Activated T-helper 17 cell treated with anti-CD3 and anti-CD28 coated beads, Interleukin-2, amount 50 U/mL, for 72 hours (primary cell): ENCODE data around the gene CDH26. TPM values are rescaled to one million over a fixed set of nuclear protein-coding genes. Genes with fewer than 3 reads are reported as not detected.

Experiments
- ATAC-seq: fragments of 150-1000 bp; cut with Tn5 transposase; replicated peaks from 2 replicates; pipeline ENCODE4 v1.10.0; 2021; ENCODE audit warnings: mild to moderate bottlenecking, moderate library complexity
- H3K27ac Mint-ChIP-seq: one replicate; pipeline ENCODE4 v1.8.0; 2022; ENCODE audit warnings: mixed read lengths
- H3K27me3 Mint-ChIP-seq: one replicate; pipeline ENCODE4 v1.8.0; 2022; ENCODE audit warnings: mixed read lengths
- H3K36me3 Mint-ChIP-seq: one replicate; pipeline ENCODE4 v1.8.0; 2022; ENCODE audit warnings: low read depth, mild to moderate bottlenecking, mixed read lengths
- H3K4me1 Mint-ChIP-seq: one replicate; pipeline ENCODE4 v1.8.0; 2022; ENCODE audit warnings: mixed read lengths
- H3K4me3 Mint-ChIP-seq: one replicate; pipeline ENCODE4 v1.8.0; 2022; ENCODE audit warnings: mild to moderate bottlenecking, mixed read lengths
- H3K9me3 Mint-ChIP-seq: one replicate; pipeline ENCODE4 v1.8.0; 2022; ENCODE audit warnings: mixed read lengths
- total RNA-seq, 2 donors: library from RNA; stranded (reverse); gene quantifications; one replicate each; pipeline ENCODE4 v1.2.3, GENCODE V29; 2022

Gene CDH26
- total RNA-seq, 2 donors from 2014 or later, result 0.56 to 2.6 TPM

DNA sequence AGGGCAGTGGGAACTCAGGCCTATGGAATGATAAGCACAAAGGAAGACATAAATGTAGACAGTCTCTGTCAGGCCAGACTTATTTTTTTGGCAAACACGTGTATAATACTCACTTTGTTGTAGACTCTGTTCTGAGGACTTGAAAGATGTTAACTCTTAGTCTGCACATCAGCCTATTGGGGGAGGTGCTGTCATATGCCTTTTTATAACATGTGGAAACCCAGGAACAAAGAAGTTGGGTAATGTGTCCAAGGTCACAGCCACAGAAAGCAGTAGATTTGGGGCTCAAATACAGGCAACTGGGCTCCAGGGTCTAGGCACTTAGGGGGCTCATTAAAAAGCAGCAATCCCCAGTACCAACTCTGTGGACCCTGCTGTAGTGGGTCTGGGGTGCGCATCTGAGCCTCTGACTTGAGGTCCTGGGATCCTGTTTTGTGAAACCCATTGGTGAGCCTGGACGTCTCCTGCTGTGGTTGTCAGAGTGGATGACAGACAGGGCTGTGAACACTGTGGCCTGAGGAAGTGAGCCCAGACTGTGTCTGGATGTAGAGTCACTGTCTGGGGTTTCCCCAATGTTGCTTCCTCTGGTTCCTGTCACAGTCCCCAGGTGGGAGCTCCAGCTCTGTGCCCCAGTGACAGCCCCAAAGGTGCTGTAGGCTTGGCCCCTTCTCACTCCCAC, 50.0 kb downstream of the CDH26 start:
- peaks cover 14% of the 10 kb centered on the region for H3K4me1 Mint-ChIP-seq

DNA sequence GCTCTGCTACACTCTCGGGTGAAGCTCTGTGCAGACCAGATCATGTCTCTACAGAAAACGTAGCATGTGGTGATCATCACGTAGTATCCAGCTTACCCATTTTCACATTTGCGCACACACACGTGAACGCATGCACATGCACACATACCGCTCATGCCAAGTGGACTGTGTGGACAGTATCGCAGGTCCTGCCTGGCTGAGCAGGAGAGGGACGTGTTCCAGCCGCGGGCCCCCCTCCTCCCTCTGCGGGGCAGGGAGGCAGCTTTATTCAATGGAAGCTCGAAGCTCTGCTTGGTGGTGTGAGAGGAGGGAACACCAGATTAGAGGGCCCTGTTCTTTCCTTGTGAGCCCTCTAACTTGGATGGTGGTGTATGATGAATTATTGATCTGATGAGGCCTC, 51.1 kb downstream of the CDH26 start:
- Mint-ChIP-seq H3K36me3 (no peaks in the 10 kb centered on the region), H3K4me1 (peaks cover 14% of the 10 kb centered on the region), H3K27ac (no peak overlapping the region), H3K27me3 (peaks cover 3% of the 10 kb centered on the region), H3K4me3 (no peak overlapping the region), H3K9me3 (no peaks in the 10 kb centered on the region)
- ATAC-seq, result no peak

More for the DNA sequence above, 50.0 kb downstream of the CDH26 start:
- H3K27ac Mint-ChIP-seq, result no peak overlapping the region
- no peaks in the 10 kb centered on the region for H3K36me3 Mint-ChIP-seq
- peaks cover 3% of the 10 kb centered on the region for H3K27me3 Mint-ChIP-seq
- no peaks in the 10 kb centered on the region for H3K9me3 Mint-ChIP-seq
- H3K4me3 Mint-ChIP-seq, result no peak overlapping the region
- peak; percentile 61 for ATAC-seq

DNA sequence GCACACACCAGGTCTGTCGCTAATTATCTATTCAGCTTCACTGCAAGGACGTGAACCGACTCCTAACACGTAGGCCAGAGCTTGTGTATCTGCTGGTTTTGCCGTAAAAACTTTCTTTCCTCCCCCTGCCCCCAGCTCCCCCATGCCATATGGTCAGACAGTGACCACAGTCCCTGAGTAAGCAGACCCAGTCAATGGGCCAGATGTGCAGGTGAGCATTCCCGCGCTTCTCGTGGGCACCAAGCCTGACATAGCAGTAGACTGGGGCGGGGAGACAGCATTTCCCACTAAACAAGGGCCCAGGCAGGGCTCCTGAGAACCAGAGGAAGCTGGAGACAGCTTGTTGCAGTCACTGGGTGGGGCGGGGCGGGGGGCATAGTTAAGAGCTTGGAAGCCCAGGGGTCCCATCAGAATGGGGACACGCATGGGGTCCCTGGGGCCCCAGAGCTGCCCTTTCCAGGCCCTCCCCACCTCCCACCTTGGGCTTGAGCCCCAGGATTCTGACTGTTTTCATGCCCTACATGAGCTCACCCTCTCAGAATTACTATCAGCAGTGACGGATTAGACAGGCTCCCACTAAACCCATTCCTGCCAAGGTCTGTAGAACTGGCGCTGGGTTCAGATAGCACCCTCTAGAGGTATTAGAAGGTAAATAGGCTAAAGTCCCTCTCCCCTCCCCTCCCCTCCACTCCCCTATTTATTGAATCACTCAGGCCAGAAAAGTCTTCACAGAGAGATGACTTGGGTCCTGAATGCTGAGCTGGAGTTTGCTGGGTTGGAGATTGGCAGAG, 51.8 kb downstream of the CDH26 start:
- Mint-ChIP-seq H3K27me3 (peaks cover 3% of the 10 kb centered on the region), H3K27ac (no peak overlapping the region), H3K36me3 (no peaks in the 10 kb centered on the region), H3K4me3 (no peak overlapping the region), H3K4me1 (peaks cover 14% of the 10 kb centered on the region), H3K9me3 (no peaks in the 10 kb centered on the region)
- no peak for ATAC-seq

DNA sequence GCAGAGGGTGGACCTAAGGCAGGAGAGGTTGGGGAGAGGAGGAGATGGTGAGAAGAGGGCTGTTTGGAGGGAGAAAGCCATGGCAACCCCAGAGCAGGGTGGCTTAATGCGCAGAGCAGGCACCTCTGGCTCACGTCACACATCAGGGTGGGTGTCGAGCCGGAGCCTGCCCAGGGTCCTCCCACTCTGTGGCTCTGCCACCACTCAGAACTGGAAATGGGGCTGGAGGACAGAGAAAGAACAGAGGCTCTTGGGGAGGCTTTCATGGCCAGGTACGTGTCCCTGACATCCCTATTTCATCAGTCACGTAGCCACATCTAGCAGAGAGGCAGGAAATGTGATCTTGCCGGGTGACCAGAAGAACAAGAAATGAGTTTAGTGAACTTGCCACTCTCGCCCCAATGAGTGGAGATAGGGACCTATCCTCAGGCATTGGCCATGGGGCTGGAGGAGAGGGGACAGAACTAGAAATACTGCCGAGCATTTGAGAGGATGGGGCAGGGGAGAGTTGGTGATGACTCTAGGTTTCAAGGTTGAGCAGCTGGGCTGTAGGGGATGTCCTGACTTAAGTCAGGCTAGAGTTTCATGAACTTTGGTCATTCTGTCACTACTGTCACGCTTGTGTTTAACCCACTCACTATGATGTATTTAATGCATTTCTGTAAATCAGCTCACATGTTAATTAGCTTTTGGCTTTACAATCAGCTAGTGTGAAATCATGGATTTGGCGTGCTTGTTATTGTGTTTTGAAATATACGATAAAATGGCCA, 52.7 kb downstream of the CDH26 start:
- H3K4me1 Mint-ChIP-seq, result peaks cover 14% of the 10 kb centered on the region
- H3K27ac Mint-ChIP-seq, result no peak overlapping the region
- H3K36me3 Mint-ChIP-seq, result no peaks in the 10 kb centered on the region
- H3K27me3 Mint-ChIP-seq, result peaks cover 3% of the 10 kb centered on the region
- no peak overlapping the region for H3K4me3 Mint-ChIP-seq
- H3K9me3 Mint-ChIP-seq, result no peaks in the 10 kb centered on the region
- ATAC-seq, result no peak

DNA sequence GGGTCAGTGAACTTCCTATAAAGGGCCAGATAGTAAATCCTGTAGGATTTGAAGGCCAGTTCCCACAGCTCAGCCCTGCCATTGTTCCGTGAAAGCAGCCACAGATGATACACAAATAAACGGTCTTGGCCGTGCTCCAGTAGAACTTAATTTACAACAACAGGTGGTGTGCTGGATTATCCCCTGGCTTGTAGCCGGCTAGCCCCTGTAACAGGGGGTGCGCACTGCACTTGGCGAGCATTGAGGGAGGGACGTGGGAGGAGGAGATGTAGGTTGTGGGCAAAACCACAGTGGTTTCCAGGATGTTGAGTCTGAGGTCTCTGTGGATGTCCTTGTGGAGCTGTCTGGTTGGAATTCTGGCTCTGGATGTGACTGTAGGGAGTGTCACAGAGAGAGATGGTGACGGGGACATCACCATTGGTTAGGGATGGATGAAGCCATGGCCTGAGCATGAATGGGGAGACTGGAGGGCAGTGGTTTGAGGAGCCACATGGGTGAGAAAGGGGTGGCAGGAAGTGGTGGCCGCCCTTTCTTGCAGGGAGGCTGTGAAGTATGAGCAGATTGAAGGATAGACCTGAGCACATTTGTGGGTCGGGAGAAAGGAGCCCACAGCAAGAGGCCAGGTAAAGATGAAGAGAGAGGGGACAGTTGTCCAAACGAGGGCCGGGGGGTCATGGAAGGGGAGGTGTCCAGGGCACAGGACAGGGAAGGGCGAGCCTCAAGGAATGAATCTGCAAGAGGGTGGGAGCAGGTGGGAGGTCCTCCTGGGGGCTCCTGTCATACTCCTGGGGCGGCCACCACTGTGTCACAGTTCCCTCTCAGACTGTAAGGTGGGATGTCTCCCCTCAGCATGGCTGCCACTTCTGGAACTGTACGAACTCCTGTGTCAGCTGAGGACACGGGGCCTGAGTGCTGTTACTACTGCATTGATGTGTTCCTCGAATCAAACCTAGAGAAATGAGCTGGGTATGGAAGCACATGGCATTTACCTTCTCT, 53.6 kb downstream of the CDH26 start:
- H3K27me3 Mint-ChIP-seq, result peaks cover 3% of the 10 kb centered on the region
- no peak overlapping the region for H3K27ac Mint-ChIP-seq
- peak overlapping the region; percentile 3 for H3K4me3 Mint-ChIP-seq
- ATAC-seq, result peak; percentile 46
- H3K36me3 Mint-ChIP-seq, result no peaks in the 10 kb centered on the region
- H3K4me1 Mint-ChIP-seq, result peaks cover 14% of the 10 kb centered on the region
- no peaks in the 10 kb centered on the region for H3K9me3 Mint-ChIP-seq

DNA sequence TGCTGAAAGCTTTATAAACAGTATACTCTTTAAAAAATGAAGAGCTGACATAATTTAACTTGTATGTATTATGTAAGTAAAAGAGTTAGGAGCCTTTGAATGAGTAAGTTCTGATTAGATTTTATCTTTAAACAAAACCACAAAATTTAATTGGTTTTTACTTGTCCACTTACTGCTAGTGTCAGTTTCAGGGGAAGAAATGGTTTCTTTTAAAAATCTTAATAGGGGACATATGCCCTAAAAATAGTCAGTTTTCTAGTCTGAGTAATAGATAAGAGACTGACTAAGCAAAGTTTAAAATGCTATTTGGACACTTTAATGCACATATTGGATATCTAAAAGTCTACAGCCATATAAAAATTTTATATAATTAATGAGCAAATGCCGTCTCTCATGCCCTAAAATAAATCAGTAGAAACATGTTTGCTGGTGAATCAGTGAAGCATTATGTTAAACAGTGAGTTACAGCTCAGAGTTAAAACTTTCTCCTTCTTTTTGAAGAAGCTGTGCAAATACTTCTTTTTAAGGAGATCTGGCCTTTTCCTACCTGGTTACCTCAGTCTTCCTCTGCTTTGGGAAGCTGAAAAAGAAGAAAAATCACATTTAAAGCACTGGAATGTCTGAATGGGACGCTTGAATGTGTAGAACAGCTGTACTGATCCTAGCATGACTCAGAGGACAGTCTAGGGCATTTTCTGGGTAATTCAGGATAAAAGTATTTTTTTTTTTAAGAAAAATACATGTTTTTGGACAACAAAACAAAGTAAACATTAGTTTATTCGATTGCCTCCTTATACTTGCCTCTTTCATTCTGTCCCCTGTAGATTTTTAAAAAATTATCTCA, 55.3 kb downstream of the CDH26 start:
- no peak overlapping the region for H3K27ac Mint-ChIP-seq

DNA sequence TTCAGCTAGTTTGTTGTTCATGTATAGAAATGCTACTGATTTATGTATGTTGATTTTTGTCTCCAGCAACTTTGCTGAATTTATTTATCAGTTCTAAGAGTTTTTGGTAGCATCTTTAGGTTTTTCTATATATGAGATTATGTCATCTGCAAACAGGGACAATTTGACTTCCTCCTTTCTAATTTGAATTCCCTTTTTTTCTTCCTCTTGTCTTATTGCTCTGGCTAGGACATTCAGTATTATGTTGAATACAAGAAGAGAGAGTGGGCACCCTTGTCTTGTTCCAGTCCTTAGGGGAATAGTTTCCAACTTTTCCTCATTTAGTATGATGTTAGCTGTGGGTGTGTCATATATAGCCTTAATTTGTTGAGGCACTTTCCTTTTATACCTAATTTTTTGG, 58.2 kb downstream of the CDH26 start:
- ATAC-seq, result no peak
- Mint-ChIP-seq H3K4me3 (no peak overlapping the region), H3K9me3 (peaks cover 13% of the 10 kb centered on the region), H3K4me1 (peaks cover 7% of the 10 kb centered on the region), H3K36me3 (no peaks in the 10 kb centered on the region), H3K27ac (no peak overlapping the region), H3K27me3 (no peaks in the 10 kb centered on the region)

More for the DNA sequence above, 55.3 kb downstream of the CDH26 start:
- H3K4me3 Mint-ChIP-seq, result no peak overlapping the region
- no peak for ATAC-seq
- H3K4me1 Mint-ChIP-seq, result peaks cover 14% of the 10 kb centered on the region
- peaks cover under 1% of the 10 kb centered on the region for H3K9me3 Mint-ChIP-seq
- peaks cover 3% of the 10 kb centered on the region for H3K27me3 Mint-ChIP-seq
- H3K36me3 Mint-ChIP-seq, result no peaks in the 10 kb centered on the region

DNA sequence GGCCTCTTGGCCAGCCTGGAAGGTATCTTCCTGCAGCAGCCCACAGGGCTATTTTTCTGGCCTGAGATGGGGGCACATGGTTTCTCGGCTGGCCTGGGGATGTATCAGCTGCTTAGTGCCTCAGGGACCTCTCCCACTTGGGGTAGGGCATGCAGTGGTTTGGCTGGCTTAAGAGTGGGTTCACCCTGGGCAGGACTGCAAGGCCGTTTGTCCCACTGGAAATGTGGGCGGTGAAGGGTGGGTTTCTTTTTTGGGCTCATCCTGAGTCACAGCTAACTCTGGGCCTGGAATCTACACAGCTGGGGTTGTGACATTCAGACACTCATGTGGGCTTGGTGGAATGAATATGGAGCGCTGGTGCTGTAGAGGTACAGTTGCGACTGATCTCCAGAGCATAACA, 62.0 kb downstream of the CDH26 start:
- Mint-ChIP-seq H3K36me3 (no peaks in the 10 kb centered on the region), H3K4me1 (no peaks in the 10 kb centered on the region), H3K9me3 (peaks cover 13% of the 10 kb centered on the region), H3K27ac (no peak overlapping the region), H3K4me3 (no peak overlapping the region), H3K27me3 (no peaks in the 10 kb centered on the region)
- no peak for ATAC-seq

DNA sequence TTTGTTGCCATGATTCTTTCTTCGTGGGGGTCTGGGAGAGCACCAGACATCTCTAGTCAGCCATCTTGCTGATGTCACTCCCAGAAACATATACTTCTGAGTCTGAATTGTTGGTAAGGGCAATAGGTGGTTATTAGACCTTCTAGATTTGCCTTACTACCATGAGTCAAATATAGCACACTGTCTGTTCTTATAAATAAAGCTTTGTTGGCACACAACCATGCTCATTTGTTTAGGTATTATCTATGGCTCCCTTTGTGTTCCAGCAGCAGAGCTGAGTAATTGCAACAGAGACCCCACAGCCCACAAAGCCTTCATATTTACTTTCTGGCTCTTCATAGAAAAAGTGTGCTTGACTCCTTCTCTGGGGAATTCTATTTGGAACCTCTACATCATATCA, 62.9 kb downstream of the CDH26 start:
- Mint-ChIP-seq H3K4me3 (no peak overlapping the region), H3K4me1 (no peaks in the 10 kb centered on the region), H3K36me3 (no peaks in the 10 kb centered on the region), H3K9me3 (peaks cover 14% of the 10 kb centered on the region), H3K27ac (no peak overlapping the region), H3K27me3 (peaks cover 1% of the 10 kb centered on the region)
- ATAC-seq, result no peak

DNA sequence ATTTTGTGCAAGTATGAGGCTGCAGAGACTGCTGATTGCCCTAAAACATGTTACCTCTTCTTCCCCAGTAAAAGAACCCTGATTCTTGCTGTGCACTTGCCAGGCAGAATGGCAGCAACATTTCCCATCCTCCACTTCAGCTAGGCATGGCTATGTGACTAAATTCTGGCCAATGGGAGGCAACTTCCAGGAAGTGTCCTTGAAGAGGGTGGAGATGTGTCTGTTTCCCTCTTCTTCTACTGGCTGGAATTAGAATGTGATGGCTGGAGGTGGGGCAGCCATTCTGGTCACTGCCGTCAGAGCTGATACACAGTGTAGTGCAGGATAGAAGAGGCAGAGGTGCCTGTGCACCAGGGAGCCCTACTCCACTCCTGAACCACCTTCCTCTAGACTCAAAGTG, 64.6 kb downstream of the CDH26 start:
- Mint-ChIP-seq H3K9me3 (peaks cover 17% of the 10 kb centered on the region), H3K27me3 (peaks cover 4% of the 10 kb centered on the region), H3K4me1 (no peaks in the 10 kb centered on the region), H3K27ac (no peak overlapping the region), H3K4me3 (no peak overlapping the region), H3K36me3 (no peaks in the 10 kb centered on the region)
- ATAC-seq, result no peak

DNA sequence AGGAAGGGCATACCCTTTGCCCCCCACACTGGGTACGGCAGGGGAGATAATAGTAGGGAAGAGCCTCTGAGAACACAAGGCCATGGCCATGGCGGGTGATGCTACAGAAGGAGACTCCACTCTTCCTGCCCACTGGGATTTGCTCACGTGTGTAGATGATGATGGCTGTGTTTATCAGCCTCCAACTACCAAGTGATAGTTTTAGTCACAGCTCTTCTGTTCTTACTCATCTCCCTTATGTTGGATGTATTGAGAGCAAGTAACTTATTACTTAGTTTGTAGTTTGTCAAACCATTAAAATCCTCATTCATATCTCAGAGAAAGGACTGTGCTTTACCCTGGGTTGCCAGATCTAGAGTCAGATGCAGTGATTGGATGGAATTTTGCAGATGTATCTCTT, 66.0 kb downstream of the CDH26 start:
- Mint-ChIP-seq H3K9me3 (peaks cover 9% of the 10 kb centered on the region), H3K27ac (no peak overlapping the region), H3K36me3 (no peaks in the 10 kb centered on the region), H3K4me1 (no peaks in the 10 kb centered on the region), H3K27me3 (peaks cover 4% of the 10 kb centered on the region), H3K4me3 (no peak overlapping the region)
- ATAC-seq, result peak; percentile 51

DNA sequence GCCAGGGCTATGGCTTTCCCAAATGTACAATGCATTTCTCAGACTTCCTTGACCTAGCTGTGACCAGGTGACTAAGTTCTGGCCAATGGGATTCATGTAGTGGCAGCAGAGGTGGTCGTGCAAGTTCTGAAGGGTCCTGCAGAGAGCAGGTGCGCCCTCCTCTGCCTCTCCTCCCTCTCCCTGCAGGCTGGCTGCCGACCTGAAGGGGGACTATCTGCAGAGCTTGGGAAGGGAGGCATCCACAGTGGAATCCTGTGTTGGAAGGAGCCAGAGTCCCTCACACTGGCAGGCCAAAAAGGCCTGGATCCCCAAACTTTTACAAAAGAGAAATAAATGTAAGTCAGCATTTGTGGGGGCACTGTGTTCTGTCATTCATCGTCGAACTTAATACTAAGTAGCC, 66.6 kb downstream of the CDH26 start:
- Mint-ChIP-seq H3K4me3 (no peak overlapping the region), H3K27ac (no peak overlapping the region), H3K9me3 (peaks cover 5% of the 10 kb centered on the region), H3K4me1 (no peaks in the 10 kb centered on the region), H3K36me3 (no peaks in the 10 kb centered on the region), H3K27me3 (peaks cover 4% of the 10 kb centered on the region)
- ATAC-seq, result no peak

DNA sequence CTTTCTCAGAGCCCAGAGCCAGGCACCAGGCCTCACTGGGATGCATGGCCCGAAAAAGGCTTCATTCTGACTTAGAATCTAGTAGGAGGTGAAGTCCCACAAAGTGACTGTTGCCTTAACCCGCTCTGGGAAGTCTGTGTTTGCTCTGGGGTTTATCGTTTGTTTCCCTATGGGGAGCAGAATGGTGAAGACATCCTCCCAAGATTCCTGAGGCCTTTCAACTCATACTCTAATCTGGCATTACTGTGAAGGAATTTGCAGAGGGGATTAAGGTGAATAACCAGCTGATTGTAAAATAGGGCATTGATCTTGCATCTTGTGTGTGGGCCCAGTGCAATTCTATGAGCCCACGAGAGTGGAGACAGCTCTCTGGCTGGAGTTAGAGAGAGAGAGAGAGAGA, 67.8 kb downstream of the CDH26 start:
- Mint-ChIP-seq H3K27me3 (peaks cover 4% of the 10 kb centered on the region), H3K9me3 (peaks cover 5% of the 10 kb centered on the region), H3K36me3 (no peaks in the 10 kb centered on the region), H3K27ac (no peak overlapping the region), H3K4me3 (no peak overlapping the region), H3K4me1 (no peaks in the 10 kb centered on the region)
- ATAC-seq, result no peak
